Smooth muscle cell of the brain vasculature (primary cell): ENCODE measurements around the gene MYO1A.
"Not testable (repeated sequence)": the region's sequence is repeated elsewhere in the genome, so short reads cannot be mapped to it uniquely, and the experiment has no call there.

Experiments used
- DNase-seq: peaks from one replicate; pipeline ENCODE4 v3.0.0-alpha.2; 2012; ENCODE audit warnings: low read depth, low spot score

MYO1A gene

GRCh38 chr12:57018906-57019305, 31.0 kb downstream of the MYO1A start:
- no peak for DNase-seq

DNA sequence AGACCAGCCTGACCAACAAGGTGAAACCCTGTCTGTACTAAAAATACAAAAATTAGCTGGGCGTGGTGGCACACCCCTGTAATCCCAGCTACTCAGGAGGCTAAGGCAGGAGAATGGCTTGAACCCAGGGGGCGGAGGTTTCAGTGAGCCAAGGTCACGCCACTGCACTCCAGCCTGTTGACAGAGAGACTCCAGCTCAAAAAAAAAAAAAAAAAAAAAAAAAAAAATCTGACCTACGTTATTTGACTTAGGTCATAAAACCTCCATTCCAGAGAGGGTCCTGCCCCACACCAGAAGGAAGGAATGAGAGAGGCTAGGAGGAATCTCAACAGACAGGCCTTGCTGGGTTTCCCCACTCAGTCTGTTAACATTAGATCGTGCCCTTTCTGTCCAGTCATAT, 31.6 kb downstream of the MYO1A start:
- not testable (repeated sequence) for DNase-seq

DNA sequence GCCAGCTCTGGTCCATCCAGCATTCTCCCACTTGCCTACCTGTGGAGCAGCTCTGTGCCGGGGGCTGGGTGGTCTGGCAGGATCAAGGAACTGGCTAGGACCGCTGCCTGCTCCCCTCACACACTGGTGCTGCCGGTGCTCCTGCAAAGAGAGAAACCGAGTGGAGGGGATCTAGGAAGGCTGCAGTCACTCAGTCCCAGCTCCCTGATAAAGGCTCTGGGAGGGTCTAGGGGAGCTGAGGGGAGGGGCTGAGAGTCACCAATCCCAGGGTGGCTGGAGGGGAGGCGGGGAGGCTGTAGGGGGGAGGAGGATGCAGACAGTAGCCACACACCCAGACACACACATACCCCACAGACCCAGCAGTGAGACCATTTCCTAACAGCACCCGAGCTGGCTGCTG, 33.6 kb downstream of the MYO1A start, which contains the start of gene TAC3:
TAC3 (minus strand) TSS at position 182 of the 400 bp plus-strand sequence. CDS start 732 bp downstream, outside the sequence.
- no peak for DNase-seq

DNA sequence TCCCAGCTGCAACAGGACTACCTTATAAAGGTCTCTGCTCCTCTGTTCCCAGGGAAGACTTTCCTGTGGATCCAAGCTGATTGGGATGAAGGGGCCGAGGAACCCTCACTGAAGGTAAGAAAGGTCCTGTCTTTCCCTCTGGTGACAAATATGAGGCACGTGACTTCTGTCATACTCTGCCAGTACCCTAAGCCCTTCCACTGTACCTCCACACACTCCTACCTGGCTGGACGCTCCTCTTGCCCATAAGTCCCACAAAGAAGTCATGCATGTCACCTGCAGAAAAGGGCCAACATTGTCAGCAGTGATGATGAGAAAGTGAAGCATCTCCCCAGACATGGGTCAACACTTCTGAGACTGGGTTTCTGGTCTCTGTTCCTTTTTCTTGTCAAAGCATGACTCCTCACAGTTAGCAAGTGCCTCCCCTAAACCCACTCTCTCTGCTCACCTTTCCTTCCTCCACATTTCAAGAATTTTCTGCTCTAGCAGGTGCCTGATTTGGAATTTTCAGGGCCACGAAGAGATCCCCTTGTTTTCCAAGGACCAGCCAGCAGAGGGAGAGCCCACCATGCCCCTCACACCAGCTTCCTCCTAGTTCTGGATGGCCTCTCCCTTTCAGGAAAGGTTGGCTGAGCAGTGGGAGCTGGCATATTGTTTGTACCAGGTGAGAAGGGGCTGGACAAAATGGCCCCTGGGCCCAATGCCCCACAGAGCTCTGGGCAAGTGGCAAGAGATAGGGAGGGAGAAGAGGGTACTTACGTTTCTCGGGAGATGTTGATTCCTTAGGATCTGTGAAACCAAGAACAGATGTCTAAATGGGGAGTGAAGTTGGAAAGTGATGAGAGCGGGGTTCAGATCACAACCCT, 37.1 kb downstream of the MYO1A start:
- DNase-seq: no peak

DNA sequence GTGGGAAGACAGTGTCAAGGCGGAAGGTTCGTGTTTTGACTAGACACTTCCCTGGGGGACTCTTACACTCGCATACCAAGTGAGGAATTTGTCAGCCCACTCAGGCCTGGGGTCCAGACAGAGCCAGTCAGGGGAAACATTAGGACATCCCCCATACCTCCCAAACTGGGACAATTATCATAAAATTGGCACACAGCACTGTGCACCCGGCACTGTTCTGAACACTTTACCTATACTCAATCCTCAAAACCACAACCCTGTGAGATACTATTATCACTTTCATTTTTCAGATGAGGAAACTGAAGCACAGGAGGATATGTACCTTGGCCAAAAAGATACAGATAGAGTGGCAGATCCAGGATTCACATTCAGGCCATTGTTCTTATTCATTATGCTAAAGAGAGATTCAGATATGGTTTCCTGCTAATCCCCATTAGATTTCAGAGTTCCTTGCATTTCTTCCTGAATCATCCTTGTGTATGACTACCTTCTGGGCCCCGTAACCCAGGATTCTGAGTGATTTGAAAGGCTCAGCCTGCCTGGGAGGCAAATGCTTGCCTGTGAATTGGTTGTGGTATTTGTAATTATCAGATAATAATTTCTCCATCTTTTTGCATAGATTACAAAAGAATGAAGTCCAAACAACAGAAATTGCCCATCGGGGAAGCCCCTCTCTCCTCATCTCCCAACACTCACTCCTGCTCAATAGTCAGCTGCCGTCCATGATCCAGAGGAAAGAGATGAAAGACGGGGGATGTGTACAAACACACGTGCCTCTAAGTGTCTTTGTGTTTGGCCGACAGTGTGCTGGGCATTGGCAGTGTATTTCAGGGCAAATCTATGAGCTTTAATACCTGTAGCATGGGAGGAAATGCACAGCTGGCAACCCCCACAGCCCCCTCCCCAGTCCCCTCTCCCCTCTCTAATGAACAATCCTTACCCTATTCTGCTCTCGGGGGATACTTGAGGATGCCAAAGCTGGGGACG, 38.2 kb downstream of the MYO1A start:
- no peak for DNase-seq

DNA sequence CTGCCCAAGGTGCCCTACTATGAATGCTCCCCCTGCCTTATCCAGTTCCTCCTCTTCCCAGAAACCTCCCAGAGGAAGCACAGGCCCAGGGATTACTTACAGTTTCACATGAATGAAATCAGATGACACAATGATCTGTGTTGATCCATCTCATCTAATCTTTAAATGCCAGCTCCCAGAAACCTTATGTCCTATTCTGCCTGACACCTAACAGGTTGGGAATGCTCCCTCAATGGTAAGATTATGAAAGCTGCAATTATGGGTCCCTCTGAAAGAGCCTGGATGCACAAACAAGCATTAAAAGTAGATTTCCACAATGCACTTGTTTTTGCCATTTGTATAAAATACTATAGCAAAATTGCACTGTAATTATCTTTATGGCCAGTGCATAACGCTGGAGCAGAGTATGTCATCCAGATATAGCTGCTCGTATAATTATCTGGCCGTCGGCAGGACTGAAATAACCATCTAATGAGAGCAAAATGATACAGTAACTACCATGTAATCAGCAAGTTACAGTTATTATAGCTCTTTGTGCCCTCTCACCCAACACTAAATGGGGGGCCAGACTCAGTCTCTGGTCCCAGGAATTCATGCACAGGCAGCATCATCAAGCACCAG, 39.2 kb downstream of the MYO1A start:
- DNase-seq: no peak

- no peak for DNase-seq
Observed at GRCh38 chr12:57009949-57010626, 39.8 kb downstream of the MYO1A start.

DNA sequence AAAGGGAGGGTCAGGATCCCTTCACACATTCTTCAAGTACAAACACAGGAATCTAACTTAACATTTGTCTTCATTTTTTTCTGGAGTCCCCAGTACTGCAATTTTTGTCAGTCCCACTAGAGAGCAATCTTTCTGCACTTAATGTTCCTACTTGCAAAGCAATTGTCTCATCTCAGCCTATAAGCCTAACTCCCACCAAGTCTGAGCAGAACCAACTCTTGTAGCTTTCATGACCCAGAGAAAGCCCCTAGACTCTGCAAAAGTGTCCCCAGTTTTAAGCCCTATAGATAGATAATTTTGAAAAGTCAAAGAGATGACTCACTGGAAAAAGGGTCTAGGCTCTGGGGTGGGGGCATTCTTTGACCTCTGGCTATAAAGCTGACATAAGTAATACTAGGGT, 41.8 kb downstream of the MYO1A start:
- DNase-seq: no peak

- DNase-seq: no peak
Observed at GRCh38 chr12:57006809-57007475, 43.0 kb downstream of the MYO1A start.

DNA sequence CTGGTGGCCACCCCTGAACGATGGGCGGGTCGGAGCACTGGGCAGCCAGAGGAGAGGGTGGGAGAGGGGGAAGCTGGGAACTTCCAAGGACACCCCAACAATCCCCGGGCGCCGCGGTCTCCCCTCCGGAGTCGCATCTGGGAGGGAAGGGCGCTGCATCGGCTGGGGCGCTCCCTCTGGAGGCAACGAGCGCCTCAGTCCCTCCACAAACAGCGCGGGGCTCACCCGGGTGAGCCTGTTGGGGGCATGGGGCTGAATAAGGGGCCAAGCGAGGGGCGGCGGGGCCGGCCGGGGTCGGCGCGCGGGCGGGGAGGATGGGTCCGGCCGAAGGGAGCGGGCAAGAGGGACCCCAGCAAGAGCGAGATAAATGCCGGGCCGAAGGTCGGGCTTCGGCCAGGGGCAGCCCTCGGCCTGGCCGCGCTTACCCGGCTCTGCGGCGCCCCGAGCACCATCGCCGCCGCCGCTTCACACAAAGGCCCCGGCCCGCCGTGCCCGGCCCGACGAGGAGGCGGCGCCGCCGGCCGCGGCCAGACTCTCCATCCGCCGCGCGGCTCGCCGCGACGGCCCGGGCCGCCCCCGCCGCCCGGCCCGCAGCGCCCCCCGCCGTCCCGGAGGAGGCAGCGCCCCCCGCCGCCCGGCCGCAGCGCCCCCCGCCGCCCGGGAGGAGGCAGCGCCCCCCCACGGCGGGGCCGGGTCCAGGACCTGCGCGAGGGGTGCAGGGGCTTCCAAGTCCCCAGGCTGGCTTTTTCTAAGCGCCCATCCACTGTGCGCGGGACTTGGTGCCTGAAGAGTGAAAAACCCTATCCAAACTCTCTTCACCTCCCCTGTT, 43.7 kb downstream of the MYO1A start, which contains the start of gene ZBTB39:
ZBTB39 (minus strand) TSS at position 567 of the 829 bp plus-strand sequence. CDS start 1,629 bp downstream, outside the sequence.
- no peak for DNase-seq

GRCh38 chr12:57004651-57005050, 45.3 kb downstream of the MYO1A start:
- DNase-seq: no peak

DNA sequence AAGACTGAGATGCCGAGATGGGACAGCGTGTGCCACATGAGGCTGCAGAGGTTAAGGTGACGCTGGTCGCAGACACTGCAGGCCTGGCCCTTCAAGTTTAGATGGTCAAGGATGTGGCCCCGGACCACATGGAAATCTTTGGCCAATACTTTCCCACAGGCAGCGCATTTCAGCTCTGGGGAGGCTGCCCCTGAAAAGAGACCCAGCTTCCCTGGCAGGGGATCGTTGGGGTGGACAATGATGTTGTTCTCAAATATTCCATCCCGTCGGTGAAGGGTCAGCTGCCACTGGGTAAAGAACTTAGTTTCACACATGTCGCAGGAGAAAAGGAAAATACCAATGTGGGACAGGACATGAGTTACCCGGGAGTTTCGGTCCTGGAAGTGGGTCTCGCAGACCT, 46.5 kb downstream of the MYO1A start:
- DNase-seq: no peak

DNA sequence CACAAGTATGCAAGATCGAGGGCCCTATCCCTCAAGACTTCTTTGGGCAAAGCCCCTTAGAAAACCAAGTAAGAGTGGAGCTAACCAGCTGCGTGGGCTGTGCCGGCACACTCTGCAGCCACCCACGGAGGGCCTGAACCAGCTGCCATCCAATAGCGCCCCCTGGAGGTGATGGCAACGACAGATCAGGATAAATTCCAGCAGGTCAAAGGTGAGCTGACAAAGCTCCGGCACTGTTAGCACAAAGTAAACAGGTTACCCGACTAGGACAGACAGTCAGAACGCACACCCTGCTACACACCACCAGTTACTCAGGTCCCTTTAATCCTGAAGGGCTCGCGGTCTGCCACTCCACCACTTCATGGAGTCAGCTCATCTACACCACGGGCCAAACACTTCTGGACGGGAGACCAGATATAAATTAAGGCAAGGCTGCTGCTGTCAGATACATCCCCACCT, 48.5 kb downstream of the MYO1A start:
- no peak for DNase-seq

GRCh38 chr12:57000393-57000792, 49.5 kb downstream of the MYO1A start:
- no peak for DNase-seq

- DNase-seq: no peak
Observed at GRCh38 chr12:56999456-56999855, 50.5 kb downstream of the MYO1A start.

DNA sequence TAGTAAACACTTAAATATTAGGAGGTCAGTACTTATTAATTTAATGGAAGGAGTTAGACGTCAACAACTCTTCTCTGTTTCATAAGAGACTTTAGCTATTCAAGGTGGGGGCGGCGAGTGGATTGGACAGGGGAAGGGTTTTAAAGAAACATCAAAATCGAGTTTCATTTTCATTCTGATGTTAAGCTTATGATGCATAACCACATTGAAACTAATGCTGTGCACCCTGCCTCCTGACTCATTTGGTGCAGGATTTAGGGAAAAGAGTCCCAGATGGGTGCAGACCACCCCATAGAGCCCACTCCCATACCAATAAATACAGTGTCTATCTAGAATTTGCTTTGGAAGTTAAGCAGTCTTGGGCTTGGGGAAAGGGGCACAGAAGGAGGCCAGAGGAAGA, 50.9 kb downstream of the MYO1A start:
- no peak for DNase-seq

DNA sequence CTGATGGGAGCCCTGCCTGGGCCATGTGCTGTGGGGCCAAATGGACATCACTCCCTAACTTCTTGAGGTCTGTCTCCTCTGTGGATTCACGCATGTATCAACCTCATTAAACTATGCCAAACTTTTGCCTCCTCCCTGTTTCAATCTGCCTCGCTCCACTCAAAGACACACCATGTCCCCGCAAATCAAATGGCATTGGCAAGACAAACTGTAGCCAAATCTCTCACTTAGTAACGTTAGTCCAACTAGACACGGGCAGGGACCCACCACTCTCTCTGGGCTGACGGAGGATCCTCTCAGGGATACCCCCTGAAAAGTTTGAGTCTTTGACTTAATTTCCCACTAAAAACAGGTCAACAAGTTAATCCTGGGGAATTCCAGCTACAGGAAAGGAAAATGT, 51.6 kb downstream of the MYO1A start:
- no peak for DNase-seq

DNA sequence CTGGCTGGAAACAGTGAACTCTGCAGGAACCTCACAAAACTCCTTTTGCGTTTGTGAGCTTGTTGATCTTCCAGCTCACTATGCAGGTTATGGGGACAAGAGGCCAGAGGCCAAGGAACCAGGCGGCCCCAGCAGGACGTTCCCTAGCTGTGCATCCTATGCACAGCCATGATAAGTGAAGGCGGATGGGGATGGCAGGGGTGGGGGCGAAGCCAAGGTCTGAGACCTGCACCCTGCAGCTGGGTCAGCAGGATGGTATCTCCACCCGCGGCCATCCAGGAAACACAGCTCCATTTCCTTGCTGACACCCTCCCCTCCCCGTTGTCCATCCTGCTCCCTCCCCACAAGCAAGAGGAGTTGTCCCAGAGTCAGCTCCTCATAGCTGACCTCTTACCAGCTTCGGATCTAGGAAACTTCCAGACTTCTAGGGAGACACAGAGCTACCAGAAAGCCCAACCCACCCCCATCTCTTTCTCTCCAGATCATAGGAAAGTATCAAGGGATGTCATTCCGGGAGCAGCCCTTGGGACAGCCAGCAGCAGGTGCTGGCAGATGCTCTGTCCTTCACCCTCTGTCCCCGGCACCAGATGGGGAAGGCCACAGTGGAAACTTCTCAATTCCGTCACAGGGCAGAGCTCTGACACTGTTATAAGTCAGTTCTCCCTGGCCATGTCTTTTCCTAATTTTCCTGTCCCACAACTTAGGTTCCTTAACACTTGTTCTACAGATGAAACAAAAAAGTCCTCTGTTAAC, 53.0 kb downstream of the MYO1A start:
- DNase-seq: no peak
